ENCODE data around the gene RASGEF1B.
"Not testable (repeated sequence)": the region's sequence is repeated elsewhere in the genome, so short reads cannot be mapped to it uniquely, and the experiment has no call there.

RASGEF1B gene

DNA sequence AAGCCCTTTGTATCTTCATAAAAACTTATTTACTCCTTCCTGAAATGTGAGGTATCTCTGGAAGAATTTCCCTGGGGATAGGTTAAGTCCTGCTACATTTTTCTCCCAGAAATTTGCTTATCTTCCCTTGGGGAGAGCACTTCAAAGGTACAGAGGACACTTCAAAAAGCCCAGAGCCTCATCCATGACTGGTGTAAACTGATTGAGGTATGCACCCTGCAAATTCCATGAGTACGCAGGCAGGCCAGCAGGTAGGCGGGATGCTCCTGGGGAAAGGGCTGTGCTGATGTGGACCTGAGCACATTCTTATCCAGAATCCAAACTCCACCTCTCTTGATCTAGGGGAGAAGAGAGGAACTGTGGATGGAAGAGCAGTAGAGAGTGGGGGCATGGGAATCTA lies 26.3 kb upstream of the RASGEF1B start:
- no peak for DNase-seq (ENCODE audit: low spot score)

- no peak for DNase-seq (ENCODE audit: low spot score)
Observed at GRCh38 chr4:81495345-81495744, 23.6 kb upstream of the RASGEF1B start.

- no peak for DNase-seq (ENCODE audit: low spot score)
Observed at GRCh38 chr4:81494031-81494431, 22.3 kb upstream of the RASGEF1B start.

DNA sequence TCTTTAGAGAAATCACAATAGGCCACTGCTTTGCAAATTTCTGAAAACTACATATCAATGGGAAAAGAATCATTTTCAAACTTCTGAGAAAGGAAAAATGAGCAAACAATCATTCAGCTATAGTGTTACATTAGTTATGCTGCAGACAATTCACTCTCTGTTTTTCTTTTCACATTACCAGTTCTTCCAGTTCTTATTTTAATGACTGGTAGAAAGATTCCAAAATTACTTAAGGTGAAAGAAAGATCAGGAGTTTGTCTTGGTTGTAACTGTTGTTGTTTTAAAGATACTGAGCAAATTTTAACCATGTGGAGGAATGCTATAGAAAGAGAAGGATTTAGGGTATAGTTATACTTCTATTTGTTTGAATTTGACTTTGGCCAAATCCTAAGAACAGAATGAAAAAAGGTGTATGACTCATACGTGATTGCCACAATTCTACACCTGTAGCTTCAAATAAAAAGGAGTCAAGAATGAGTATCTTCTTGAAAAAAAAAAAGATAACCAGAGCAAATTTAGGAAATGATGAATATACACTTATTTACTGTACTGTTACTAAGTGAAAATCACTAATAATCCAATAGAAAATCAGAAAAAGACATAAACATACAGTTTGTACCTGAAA lies 21.0 kb upstream of the RASGEF1B start:
- no peak for DNase-seq (ENCODE audit: low spot score)

GRCh38 chr4:81491943-81492342 lies 20.2 kb upstream of the RASGEF1B start:
- no peak for DNase-seq (ENCODE audit: low spot score)

DNA sequence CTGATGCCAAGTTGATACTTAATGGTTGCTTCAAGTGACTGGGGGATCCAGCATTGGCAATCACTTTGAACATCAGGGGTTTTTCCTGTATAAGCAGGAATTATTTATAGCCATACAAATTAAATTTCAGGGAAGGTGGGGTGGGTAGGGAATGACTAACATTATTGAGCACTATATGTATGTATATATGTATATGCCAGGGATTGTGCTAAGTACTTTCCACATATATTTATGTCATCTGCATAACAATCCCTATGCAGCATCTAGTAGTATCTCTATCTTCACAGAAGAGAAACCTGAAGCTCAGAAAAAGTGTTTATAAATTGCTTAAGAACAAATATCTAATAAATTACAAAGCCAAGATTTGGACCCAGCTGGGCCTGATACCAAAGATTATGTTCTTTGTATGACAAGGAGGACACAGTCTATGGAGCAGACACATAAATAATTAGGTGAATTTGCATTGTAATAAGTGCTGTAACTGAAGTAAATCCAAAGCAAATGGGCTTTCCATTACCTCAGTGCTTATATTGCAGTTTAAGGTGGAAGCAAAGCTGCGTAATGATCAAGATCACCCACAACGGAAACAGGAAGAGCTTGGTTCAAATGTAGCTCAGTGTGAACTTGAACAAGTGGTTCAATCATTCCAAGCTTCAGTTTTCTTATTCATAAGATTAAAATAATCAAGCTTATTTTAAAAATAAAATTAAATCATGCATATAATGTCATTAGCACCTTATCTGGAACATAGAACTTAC lies 18.9 kb upstream of the RASGEF1B start:
- no peak for DNase-seq (ENCODE audit: low spot score)

GRCh38 chr4:81486502-81486901 lies 14.8 kb upstream of the RASGEF1B start:
- DNase-seq (ENCODE audit: low spot score) = no peak

GRCh38 chr4:81485310-81485980 lies 13.7 kb upstream of the RASGEF1B start:
- no peak for DNase-seq (ENCODE audit: low spot score)

- no peak for DNase-seq (ENCODE audit: low spot score)
Observed at GRCh38 chr4:81482326-81482725, 10.6 kb upstream of the RASGEF1B start.

- no peak for DNase-seq (ENCODE audit: low spot score)
Observed at GRCh38 chr4:81481151-81481550, 9.4 kb upstream of the RASGEF1B start.

DNA sequence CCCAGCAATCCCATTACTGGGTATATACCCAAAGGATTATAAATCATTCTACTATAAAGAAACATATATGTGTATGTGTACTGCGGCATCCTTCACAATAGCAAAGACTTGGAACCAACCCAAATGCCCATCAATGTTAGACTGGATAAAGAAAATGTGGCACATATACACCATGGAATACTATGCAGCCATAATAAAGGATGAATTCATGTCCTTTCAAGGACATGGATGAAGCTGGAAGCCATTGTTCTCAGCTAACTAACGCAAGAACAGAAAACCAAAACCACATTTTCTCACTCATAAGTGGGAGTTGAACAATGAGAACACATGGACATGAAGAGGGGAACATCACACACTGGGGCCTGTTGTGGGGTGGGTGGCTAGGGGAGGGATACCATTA lies 7.9 kb upstream of the RASGEF1B start:
- DNase-seq (ENCODE audit: low spot score) = not testable (repeated sequence)

- DNase-seq (ENCODE audit: low spot score) = not testable (repeated sequence)
Observed at GRCh38 chr4:81473331-81474265, 1.9 kb upstream of the RASGEF1B start.

DNA sequence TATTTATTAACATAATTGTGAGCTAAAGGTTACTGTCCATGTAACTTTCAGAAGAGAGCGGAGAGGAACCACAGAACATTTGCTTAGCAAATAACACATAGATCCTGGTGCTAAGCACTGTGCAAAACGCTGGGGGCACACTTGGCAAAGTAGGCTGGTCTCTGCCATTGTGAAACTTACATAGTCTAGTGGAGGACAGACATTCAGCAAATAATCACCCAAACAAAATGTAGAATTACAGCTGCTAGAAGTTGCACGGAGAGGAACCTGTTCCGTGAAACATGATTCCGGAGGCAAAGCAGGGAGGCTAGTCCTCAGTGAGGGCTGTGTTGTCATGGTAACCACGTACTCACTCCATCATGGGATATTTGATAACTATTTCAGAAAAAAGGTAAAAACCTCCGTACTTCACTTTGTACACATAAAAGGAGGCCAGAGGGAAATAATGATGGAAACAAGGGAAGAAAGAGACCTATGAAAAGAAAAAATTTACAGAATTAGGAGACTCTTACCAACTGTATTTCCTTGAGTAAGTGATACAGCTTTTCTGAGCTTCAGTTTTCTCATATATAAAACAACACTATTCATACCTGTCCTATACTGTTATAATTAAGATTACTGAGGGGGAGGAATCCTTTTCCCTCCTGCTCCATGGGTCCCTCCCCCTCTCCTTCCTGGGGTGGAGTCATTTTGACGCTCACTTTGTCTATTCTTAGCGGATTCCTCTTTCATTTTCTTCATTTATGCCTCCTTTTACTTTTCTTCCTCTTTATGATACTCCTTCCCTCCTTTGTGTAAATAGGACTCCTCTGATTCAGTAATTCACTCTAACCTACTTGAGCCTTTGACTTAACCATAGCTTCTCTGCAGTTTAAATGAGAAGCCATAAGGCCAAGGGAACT lies 825 bp upstream of the RASGEF1B start:
- DNase-seq (ENCODE audit: low spot score) = no peak

GRCh38 chr4:81471298-81471587 lies 464 bp downstream of the RASGEF1B start:
- no peak for DNase-seq (ENCODE audit: low spot score)

- peak; percentile 62 for DNase-seq (ENCODE audit: low spot score)
Observed at GRCh38 chr4:81470456-81471297, 1.0 kb downstream of the RASGEF1B start.

GRCh38 chr4:81469781-81470455 lies 1.8 kb downstream of the RASGEF1B start:
- DNase-seq (ENCODE audit: low spot score) = no peak

DNA sequence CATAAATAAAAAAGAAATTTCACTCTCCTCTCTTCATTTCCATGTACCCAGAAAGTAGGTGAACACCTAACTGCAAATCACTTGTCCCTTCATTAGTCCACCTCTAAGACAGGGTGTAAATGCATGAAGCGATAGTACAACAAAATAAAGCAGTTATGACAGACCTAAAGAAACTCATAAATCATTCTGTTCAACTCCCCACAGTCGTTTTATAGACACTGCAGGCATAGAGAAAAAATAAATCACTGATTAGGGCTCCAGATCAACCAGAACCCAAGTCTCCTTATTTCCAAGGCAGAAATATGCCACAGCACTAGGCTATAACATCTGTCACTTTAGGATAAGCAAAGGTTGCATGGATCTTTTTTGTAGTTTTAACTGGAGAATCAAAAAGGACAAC lies 3.0 kb downstream of the RASGEF1B start:
- DNase-seq (ENCODE audit: low spot score) = no peak

- DNase-seq (ENCODE audit: low spot score) = no peak
Observed at GRCh38 chr4:81467672-81467964, 4.1 kb downstream of the RASGEF1B start.

GRCh38 chr4:81466841-81467671 lies 4.7 kb downstream of the RASGEF1B start:
- peak; percentile 89 for DNase-seq (ENCODE audit: low spot score)
